ENCODE results near the gene GAPVD1.
A peak's percentile ranks its signal among the peaks of the same experiment; 100 is the strongest.
"Not testable (repeated sequence)": the region's sequence is repeated elsewhere in the genome, so short reads cannot be mapped to it uniquely, and the experiment has no call there.

The GAPVD1 gene

GRCh38 chr9:125372441-125373226 is 111.0 kb downstream of the GAPVD1 start:
- no peak for DNase-seq (ENCODE audit: low spot score)

- DNase-seq (ENCODE audit: low spot score) = peak; percentile 80
Measured at GRCh38 chr9:125374443-125375309, 113.0 kb downstream of the GAPVD1 start.

- no peak for DNase-seq (ENCODE audit: low spot score)
Measured at GRCh38 chr9:125375820-125376219, 114.2 kb downstream of the GAPVD1 start.

- DNase-seq (ENCODE audit: low spot score) = no peak
Measured at GRCh38 chr9:125376261-125377226, 114.9 kb downstream of the GAPVD1 start.

- DNase-seq (ENCODE audit: low spot score) = no peak
Measured at GRCh38 chr9:125377584-125378250, 116.1 kb downstream of the GAPVD1 start.

GRCh38 chr9:125378778-125379177 is 117.2 kb downstream of the GAPVD1 start:
- DNase-seq (ENCODE audit: low spot score) = no peak

GRCh38 chr9:125379208-125379607 is 117.6 kb downstream of the GAPVD1 start:
- DNase-seq (ENCODE audit: low spot score) = no peak

GRCh38 chr9:125380406-125380805 is 118.8 kb downstream of the GAPVD1 start:
- no peak for DNase-seq (ENCODE audit: low spot score)

GRCh38 chr9:125387861-125388524 is 126.4 kb downstream of the GAPVD1 start:
- DNase-seq (ENCODE audit: low spot score) = no peak

DNA sequence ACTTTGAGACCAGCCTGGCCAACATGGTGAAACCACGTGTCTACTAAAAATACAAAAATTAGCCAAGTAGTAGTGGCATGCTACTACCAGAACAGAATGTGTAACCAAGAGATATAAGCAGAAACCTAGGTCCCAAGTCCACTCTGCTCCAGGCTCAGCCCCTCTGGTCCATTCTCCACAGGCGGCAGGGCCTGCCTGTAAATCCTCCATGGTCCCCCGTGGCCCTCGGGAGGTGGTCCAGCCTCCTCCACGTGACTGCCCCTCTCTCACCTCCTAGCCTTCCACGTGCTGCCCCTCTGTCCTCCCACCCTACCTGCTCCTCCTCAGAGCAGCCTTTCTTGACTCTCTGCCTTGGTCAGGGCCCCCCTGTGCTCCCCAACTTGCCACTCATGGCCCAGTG is 127.4 kb downstream of the GAPVD1 start:
- no peak for DNase-seq (ENCODE audit: low spot score)

DNA sequence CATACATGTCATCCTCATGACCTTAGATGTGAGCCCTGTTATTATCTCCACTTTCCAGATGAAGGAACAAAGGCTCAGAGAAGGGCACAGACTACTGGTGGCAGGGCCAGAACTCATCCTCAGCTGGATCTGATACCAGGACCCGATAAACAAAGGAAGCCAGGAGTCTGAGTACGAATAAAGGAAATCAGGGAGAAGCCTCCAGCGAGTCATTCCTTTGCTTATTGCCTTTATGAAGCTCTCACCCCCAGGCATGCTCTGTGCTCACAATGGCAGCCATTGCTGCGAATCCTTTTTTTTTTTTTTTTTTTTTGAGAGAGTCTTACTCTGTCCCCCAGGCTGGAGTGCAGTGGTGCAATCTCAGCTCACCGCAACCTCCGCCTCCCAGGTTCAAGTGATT is 130.1 kb downstream of the GAPVD1 start:
- no peak for DNase-seq (ENCODE audit: low spot score)

GRCh38 chr9:125393426-125393825 is 131.8 kb downstream of the GAPVD1 start:
- DNase-seq (ENCODE audit: low spot score) = no peak

DNA sequence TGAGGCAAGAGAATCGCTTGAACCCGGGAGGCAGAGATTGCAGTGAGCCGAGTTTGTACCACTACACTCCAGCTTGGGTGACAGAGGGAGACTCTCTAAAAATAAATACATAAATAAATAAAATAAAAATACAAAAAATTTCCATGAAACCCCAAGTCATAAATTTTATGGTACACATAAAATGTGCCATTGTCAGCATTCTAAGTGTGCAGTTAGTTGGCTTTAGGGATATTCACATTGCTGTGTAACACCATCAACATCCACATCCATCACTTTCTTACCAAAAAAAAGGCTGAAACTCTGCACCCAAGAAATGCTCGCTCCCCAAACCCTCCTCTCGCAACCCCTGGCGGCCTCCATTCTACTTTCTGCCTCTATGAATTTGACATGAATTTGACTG is 135.2 kb downstream of the GAPVD1 start:
- DNase-seq (ENCODE audit: low spot score) = no peak

DNA sequence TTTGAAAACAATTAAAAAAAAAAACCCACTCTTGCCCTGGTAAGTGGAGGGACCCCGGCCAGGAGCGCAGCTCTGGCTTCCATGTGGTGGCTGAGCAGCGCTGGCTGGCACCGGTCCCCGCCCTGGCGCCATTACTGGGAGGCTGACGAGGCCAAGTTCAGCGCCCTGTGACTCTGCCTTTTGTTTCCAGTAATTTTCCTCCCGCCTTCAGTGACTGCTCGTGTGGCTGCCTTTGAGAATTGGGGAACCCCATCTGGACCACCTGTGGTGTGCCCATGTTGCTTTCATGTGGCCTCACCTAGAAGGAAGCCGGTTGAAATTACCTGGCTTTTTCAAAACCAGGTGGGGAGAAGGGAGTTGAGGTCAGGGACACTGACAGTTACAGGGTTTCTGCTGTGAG is 136.1 kb downstream of the GAPVD1 start:
- no peak for DNase-seq (ENCODE audit: low spot score)

DNA sequence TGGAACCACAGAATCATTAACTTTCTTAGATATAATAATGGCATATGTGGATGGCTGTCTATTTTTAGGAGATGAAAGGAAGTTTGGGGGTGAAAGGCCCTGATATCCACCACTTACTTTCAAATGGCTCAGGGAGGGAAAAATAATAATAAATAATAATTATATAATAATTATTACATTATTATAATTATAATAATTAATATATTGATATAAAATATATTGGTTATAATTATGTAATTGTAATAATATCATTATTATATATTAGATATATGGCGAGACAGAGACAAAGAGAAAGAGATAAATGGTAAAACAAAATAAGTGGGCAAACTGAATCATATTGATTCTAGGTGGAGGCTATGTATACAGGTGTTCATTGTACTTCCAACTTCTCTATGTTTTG is 136.6 kb downstream of the GAPVD1 start:
- DNase-seq (ENCODE audit: low spot score) = no peak

DNA sequence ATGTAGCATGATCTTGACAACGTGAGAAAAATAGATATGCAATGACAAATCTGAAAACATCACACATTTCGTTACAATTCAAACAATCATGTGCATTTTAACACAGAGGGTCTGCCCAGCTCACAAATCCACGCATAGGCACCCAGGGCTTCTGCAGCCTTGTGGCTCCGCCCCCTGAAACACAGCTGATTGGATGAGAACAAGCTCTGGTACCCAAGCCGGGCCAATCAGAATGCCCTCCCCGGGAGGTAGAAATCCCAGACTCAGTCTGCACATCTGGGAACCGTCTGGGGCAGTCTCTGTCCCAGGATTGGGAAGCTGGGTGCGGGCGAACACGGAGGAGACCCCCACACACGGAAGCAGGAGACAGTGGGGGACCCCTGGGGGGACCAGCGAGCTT is 137.5 kb downstream of the GAPVD1 start:
- no peak for DNase-seq (ENCODE audit: low spot score)

DNA sequence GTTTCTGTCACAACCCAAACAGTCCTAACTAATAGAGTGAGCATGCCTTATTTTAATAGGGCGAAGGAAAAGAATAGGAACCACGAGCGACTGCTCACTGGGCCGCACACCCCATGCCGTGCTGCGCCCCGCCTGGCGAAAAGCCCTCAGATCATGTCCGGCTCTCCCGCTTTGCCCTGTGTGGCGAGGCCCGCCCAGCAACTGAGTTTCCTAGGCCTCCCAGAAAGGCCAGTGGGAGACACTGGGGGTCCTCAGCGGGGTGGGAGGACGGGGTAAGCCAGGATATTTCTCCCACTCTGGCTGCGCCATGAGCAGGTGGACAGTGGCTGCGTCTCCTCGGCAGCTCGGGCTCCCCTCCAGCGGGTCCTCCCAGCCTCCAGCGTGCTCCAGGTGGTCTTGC is 138.0 kb downstream of the GAPVD1 start:
- DNase-seq (ENCODE audit: low spot score) = no peak

DNA sequence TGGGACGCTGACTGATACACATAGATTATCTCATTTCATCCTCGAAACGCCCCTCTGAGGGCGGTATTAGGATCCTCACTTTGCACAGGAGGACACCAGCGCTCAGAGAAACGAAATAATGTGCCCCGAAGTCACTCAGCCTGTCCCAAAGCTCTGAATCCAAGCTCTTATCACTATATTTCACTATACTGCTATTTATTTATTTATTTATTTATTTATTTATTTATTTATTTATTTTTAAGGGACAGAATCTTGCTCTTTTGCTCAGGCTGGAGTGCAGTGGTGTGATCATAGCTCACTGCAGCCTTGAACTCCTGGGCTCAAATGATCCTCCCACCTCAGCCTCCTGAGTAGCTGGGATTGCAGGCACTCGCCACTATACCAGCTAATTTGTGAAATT is 138.6 kb downstream of the GAPVD1 start:
- DNase-seq (ENCODE audit: low spot score) = not testable (repeated sequence)

DNA sequence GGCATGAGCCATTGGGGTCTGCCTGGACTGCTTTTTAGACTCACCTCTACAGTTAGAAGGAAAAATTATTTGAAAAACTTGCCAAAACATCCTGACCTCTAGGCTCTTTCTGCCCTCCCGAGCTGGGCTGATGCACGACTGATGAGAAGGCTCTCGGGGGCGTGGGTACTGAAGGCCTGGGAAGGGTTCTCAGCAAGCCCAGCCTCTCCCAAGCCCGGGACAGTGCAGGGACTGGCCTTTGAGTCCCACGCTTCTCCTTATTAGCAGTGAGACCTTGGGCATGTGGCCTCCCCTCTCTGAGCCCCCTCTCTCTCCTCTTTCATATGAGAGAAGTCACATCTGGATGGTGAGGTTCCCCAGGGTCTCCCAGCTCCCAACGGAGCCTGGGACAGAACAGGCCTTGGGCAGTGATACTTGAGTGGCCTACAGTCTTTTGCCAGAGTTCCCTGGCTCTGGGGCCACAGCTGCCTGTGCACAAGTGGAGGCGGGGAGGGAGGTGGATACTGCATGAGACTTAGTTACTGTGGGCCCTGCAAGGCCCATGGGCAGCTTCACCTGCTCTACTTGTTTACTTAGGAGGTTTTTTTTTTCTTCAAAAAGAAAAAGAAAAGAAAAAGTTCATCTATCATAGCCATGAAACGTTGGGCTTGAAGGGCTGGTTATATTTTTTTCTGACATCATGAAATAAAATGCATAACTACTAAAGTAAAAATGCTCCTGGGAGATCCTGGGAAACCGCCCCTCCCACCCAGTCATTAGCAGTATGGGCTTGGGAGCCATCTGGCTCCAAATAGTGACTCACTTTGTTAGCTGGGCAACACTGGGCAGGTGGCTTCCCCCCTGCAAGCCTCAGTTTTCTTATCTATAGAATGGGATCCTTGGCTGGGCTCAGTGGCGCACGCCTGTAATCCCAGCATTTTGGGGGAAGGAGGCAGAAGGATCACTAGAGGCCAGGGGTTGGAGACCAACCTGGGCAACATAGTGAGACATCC is 139.4 kb downstream of the GAPVD1 start:
- DNase-seq (ENCODE audit: low spot score) = no peak

- DNase-seq (ENCODE audit: low spot score) = no peak
Measured at GRCh38 chr9:125404733-125405132, 143.1 kb downstream of the GAPVD1 start.
